NCI-H1048 (cell line): ENCODE data around the gene LHCGR.

Experiments used
- DNase-seq: peaks from one replicate; lab custom pipeline; 2025; lab: John Stamatoyannopoulos, UW

LHCGR gene

DNA sequence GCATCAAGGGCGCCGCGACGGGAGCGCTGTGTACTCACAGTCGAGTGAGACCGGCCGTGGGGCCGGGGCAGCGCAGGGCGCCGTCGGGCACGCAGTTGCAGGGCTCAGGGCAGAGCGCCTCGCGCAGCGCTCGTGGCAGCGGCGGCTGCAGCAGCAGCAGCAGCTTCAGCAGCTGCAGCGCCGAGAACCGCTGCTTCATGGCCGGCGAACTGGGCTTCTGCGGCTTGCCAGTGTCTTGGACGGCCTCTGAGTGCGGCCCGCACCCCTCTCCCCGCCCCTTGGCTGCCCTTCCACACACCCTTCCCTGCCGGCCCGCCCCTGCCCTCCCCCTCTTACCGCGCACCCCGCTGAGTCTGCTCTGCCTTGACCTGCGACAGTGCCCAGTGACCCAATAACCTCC lies at the start of gene LHCGR:
LHCGR (minus strand) TSS at position 252 of the 400 bp plus-strand sequence; CDS start at position 199, 53 bp downstream.
- DNase-seq, result no peak

- DNase-seq, result no peak
These were observed 44.1 kb upstream of the LHCGR start for GRCh38 chr2:48799601-48800000.

DNA sequence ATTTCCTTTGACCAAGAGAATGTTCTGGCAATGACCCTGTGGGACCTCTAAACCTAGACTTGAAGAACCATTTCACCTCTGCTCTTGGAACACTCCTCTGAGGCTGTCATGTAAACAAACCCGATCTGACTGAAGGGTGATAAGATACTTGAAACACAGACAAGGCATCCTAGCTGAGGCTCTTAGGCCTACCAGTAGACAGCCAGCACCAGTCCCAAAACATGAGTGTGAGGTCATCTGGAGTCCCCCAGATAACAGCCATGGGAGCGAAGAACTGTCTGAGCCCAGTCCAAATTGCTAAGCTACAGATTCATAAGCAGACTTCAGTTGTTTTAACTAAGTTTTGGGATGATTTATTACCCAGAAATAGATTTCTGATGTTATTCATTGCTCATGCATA lies 39.5 kb upstream of the LHCGR start:
- DNase-seq, result no peak

- DNase-seq, result no peak
These were observed 38.1 kb upstream of the LHCGR start for GRCh38 chr2:48793671-48794070.

- no peak for DNase-seq
These were observed 36.5 kb upstream of the LHCGR start for GRCh38 chr2:48792030-48792429.

DNA sequence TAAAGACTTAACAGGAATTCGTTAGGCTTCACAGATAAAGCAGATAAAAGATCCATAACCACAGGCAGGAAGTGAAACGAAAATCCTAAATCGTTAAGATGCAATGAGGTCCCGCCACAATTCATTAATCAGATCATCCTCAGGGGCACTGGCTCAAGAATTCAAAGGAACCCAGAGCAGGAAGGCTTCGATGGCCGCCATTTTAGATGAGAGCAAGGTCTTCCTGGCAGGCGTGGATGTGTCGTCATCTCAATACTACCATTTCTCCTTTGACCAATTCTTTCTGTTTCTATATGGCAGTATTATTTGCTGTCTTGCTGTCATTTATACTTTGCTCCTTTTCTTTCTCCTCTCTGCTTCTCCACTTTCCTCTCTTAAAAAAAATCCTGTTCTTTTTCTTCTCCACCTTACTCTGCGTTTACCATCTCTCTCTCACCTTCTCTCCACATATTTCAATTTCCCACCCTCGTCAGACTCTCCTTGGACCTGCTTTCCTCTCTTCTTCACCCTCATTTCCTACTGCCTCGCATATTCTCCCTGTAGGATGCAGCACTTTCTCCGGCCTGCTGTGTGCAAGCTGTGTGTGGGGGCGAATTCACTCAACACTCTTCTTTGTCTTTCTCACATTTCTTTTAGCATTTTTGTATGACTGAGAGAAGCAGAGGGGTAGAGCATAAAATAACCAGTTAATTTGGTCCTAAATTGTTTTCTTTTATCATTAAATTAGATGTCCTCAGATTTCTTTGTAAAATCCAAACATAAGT lies 35.1 kb upstream of the LHCGR start:
- DNase-seq, result no peak

DNA sequence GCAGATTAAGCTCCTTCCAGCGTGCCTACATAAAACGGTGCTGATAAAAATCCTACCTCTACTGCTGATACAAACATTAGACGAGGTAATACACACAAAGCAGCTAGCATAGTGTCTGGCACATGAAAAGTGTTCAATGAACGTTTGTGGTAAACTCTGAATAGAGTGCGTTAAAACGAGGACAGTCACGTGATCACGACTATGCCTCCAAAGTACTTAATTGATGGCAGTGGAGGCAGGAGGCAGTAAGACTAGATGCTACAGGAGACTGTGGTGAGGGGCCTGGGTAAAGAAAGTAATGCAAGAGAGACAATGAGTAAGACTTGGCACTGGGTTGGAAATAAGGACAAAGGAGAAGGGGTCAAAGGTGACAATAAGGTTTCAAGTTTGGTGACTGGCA lies 32.1 kb upstream of the LHCGR start:
- no peak for DNase-seq

GRCh38 chr2:48781366-48781765 lies 25.8 kb upstream of the LHCGR start:
- no peak for DNase-seq

DNA sequence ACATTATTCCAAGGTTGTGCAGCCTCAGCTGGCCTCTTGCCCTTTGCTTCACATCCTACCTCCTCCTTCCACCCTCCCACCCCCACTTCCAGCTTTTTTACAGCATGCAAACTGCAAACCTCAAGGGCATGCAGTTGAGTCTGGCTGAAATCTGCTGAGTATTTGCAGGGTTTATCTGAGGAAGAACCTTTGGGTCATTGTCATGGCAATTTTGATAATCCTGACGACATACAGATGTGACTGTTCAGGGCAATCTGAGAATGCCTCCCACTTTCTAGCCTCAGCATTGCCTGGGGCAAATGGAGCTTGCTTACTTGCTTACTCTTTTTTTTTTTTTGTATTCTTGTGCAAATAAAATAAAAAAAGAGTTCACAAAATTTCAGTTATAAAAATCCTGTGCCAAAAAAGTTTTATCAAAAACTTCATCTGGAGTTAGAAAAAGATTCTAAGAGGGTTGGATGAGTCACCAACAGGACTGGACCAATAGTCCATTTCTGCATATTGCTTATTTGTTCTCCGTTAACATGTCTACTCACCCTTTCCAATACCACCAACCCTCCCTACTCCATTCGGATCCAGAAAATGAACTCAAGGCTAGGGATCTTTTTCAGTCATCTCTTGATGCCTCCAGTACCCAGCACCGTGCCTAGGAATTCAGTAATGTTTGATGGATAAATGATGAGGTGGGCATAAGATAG lies 23.6 kb upstream of the LHCGR start:
- DNase-seq, result no peak

DNA sequence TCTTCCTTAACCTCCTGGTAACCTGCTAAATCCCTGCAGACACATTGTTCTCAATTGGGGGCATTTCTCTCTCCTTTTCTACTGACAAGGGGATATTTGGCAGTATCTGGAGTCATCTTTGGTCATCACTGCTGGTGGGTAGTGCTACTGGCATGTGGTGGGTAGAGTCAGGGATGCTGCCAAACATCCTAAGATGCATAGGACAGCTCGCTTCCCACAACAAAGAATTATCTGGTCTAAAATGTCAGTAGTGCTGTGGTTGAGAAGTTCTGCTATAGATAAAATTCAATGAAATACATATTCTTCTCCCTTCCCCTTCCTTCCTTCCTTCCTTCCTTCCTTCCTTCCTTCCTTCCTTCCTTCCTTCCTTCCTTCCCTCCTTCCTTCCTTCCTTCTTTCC lies 18.7 kb upstream of the LHCGR start:
- no peak for DNase-seq

- no peak for DNase-seq
These were observed 15.9 kb upstream of the LHCGR start for GRCh38 chr2:48771241-48772014.

- no peak for DNase-seq
These were observed 14.7 kb upstream of the LHCGR start for GRCh38 chr2:48770181-48770580.

GRCh38 chr2:48768669-48769068 lies 13.1 kb upstream of the LHCGR start:
- DNase-seq, result no peak

- DNase-seq, result no peak
These were observed 11.8 kb upstream of the LHCGR start for GRCh38 chr2:48767330-48767729.

DNA sequence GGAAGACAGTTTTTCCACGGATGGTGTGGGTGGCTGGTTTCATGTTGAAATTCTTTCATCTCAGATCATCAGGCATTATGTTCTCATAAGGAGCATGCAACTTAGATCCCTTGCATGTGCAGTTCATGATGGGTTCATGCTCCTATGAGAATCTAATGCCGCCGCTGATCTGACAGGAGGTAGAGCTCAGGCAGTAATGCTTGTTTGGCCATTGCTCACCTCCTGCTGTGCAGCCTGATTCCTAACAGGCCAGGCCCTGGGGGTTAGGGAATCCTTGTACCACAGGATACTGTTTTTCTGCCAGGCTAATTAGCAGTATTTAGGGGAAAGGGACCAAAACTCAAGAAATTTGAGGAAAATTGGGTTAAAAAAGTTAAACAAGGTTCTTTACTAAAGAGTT lies 5.3 kb upstream of the LHCGR start:
- DNase-seq, result no peak

GRCh38 chr2:48759682-48760081 lies 4.2 kb upstream of the LHCGR start:
- DNase-seq, result no peak

- DNase-seq, result no peak
These were observed 765 bp upstream of the LHCGR start for GRCh38 chr2:48756289-48756688.

- no peak for DNase-seq
These were observed 650 bp downstream of the LHCGR start for GRCh38 chr2:48754874-48755273.

- DNase-seq, result no peak
These were observed 2.3 kb downstream of the LHCGR start for GRCh38 chr2:48753228-48753627.

- DNase-seq, result no peak
These were observed 5.3 kb downstream of the LHCGR start for GRCh38 chr2:48750128-48750739.

DNA sequence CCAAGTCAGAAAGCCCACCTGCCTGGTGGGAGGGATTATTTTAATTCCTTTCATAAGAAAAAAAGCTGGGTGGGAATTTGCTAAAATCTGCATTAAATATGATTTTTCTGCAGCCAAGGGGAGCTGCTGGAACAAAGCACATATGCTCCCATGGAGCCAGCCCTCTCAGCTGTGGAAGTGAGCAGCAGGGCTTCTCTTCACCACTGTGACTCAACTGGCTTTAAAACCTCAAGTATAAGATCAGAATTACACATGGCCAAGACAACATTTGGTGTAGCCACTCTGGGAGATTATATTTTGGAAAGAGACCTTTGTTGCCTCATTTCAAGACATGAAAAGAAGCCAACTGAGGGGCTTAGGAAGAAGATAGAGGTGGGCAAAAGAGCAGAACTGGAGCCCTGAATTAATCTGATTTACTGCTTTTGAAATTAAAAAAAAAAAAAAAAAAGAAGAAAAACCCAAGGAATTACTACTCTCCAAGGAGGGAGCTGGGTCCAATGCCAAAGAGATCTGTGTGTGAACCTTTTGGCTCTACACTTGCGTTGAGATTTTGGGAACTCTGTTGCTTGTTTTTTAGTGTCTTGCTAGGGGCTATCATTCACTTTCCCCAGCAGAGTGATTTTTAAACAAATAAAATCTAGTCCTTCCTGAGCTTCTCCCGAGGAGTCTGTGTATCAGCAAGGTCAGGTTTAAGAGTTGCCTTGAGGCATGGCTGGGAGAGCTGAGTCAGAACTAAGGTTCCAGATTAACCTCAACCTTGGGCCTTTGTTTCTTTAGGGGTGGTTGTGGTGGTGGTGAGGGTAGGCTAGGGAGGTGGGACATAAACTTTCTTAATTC lies 6.0 kb downstream of the LHCGR start:
- DNase-seq, result no peak

- DNase-seq, result no peak
These were observed 8.2 kb downstream of the LHCGR start for GRCh38 chr2:48747319-48747718.
